Uterus (tissue), 4 donors: ENCODE measurements around the gene SLC22A8. TPM values are rescaled to one million over a fixed set of nuclear protein-coding genes. Genes with fewer than 3 reads are reported as not detected.
"Not testable (repeated sequence)": the region's sequence is repeated elsewhere in the genome, so short reads cannot be mapped to it uniquely, and the experiment has no call there.

Source experiments
- DNase-seq, 2 donors: peaks; one replicate each; pipeline ENCODE4 v3.0.0-alpha.2; 2019 to 2020
- H3K27ac ChIP-seq, 2 donors: fragments of 200-600 bp; sonication (generic); 1 replicate in 1 of 2; 2 replicates in 1 of 2; pipeline ENCODE4 v1.5.1; 2016 to 2018
- H3K27me3 ChIP-seq, 2 donors: fragments of 200-600 bp; sonication (generic); one replicate each; pipeline ENCODE4 v1.5.1; 2018 to 2019; ENCODE audit warnings: control low read depth in 1 of 2
- H3K36me3 ChIP-seq, 2 donors: fragments of 200-600 bp; sonication (generic); one replicate each; pipeline ENCODE4 v1.5.1; 2019; ENCODE audit warnings: control low read depth in 1 of 2
- H3K4me1 ChIP-seq, 2 donors: fragments of 200-600 bp; sonication (generic); one replicate each; pipeline ENCODE4 v1.5.1; 2018 to 2019; ENCODE audit warnings: control low read depth in 1 of 2
- H3K4me3 ChIP-seq, 2 donors: fragments of 200-600 bp; sonication (generic); 1 replicate in 1 of 2; 2 replicates in 1 of 2; pipeline ENCODE4 v1.5.1; 2018 to 2019; ENCODE audit warnings: mild to moderate bottlenecking in 1 of 2
- H3K9me3 ChIP-seq, 2 donors: fragments of 200-600 bp; sonication (generic); one replicate each; pipeline ENCODE4 v1.5.1; 2019; ENCODE audit warnings: control low read depth in 1 of 2
- POLR2A ChIP-seq, 2 donors: fragments of 450-650 bp; IDR thresholded peaks; one replicate each; pipeline ENCODE4 v1.6.1; 2016; ENCODE audit warnings: antibody characterized with exemption in 2 of 2, mild to moderate bottlenecking in 1 of 2, moderate library complexity in 1 of 2
- intact Hi-C: fragments of 100-400 bp; cut with DNase I; formaldehyde crosslinking; loops from one replicate; pipeline ENCODE4 v1.15.1; 2023; ENCODE audit warnings: low total_unique reads
- total RNA-seq, 4 donors: library from RNA; depleted of rRNA in 3 of 4; stranded (reverse); fragments of >200 nt in 3 of 4; gene quantifications; one replicate each; pipeline versions ENCODE4 v1.1.0 to v1.2.4, GENCODE V29; 2014 to 2023
- TF ChIP-seq, protein P1 (sequence below), 4 experiments: fragments of 200-600 bp in 2 of 4; fragments of 450-650 bp in 2 of 4; sonication (generic) in 2 of 4; IDR thresholded peaks; one replicate each; pipeline ENCODE4 v1.5.1; 2016 to 2019; ENCODE audit warnings: antibody characterized with exemption in 4 of 4, mild to moderate bottlenecking in 2 of 4, moderate library complexity in 1 of 4
- donor health status: DM: yes; HTN: yes; CAD: no.

Gene SLC22A8
- total RNA-seq, 4 donors from 2014 or later, result not detected

DNA sequence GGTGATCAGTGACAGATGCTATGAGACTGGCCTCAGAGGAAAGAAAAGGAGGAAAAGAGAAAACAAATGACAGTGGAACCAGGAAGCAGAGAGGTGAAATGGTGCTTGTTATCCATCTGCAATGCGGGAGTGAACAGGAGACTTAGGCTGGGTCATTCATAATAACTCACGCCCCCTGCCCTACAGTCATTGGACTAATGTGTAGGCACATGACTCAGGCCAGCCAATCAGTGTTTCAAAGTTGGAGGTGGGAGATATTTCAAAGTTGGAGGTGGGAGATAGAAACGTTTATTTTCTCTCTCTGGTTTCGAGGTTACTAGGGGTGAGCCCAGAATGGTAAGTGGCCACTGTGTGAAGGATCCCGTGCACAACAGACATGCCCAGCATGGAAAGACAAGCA is 61.2 kb downstream of the SLC22A8 start:
- no peak for DNase-seq
- Histone ChIP-seq H3K4me1 (peaks cover 0 to 3% of the 10 kb centered on the region in 2 donors), H3K36me3 (no peaks in the 10 kb centered on the region), H3K4me3 (no peak overlapping the region), H3K9me3 (no peaks in the 10 kb centered on the region), H3K27me3 (no peaks in the 10 kb centered on the region), H3K27ac (no peak overlapping the region)
- intact Hi-C loops, result no loop called here
- no peak for TF ChIP-seq POLR2A (IDR thresholded peaks at IDR 0.05)
- TF ChIP-seq, protein P1, sequence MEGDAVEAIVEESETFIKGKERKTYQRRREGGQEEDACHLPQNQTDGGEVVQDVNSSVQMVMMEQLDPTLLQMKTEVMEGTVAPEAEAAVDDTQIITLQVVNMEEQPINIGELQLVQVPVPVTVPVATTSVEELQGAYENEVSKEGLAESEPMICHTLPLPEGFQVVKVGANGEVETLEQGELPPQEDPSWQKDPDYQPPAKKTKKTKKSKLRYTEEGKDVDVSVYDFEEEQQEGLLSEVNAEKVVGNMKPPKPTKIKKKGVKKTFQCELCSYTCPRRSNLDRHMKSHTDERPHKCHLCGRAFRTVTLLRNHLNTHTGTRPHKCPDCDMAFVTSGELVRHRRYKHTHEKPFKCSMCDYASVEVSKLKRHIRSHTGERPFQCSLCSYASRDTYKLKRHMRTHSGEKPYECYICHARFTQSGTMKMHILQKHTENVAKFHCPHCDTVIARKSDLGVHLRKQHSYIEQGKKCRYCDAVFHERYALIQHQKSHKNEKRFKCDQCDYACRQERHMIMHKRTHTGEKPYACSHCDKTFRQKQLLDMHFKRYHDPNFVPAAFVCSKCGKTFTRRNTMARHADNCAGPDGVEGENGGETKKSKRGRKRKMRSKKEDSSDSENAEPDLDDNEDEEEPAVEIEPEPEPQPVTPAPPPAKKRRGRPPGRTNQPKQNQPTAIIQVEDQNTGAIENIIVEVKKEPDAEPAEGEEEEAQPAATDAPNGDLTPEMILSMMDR (IDR thresholded peaks at IDR 0.05), result no peak

DNA sequence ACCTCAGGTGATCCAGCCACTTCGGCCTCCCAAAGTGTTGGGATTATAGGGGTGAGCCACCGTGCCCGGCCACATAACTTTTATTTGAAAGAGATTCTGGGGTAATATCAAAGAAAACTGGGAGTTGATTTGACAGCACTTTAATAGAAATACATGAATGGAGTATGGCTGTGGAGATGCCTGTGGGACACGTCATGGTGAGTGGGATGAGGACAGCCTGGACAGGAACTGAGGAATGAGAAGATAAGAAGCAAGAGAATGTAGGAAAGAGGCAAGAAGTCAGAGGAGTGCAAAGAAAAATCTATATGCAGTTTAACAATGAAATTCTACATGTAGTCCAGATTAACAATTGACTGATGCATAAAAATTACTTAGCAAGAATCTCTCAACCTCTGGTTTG is 61.8 kb downstream of the SLC22A8 start:
- Histone ChIP-seq H3K36me3 (no peaks in the 10 kb centered on the region), H3K4me3 (no peak overlapping the region), H3K27ac (no peak overlapping the region), H3K9me3 (no peaks in the 10 kb centered on the region), H3K27me3 (no peaks in the 10 kb centered on the region), H3K4me1 (no peaks in the 10 kb centered on the region)
- TF ChIP-seq, protein P1 (IDR thresholded peaks at IDR 0.05), result no peak
- no peak for TF ChIP-seq POLR2A (IDR thresholded peaks at IDR 0.05)
- intact Hi-C loops, result no loop called here
- DNase-seq, result no peak

DNA sequence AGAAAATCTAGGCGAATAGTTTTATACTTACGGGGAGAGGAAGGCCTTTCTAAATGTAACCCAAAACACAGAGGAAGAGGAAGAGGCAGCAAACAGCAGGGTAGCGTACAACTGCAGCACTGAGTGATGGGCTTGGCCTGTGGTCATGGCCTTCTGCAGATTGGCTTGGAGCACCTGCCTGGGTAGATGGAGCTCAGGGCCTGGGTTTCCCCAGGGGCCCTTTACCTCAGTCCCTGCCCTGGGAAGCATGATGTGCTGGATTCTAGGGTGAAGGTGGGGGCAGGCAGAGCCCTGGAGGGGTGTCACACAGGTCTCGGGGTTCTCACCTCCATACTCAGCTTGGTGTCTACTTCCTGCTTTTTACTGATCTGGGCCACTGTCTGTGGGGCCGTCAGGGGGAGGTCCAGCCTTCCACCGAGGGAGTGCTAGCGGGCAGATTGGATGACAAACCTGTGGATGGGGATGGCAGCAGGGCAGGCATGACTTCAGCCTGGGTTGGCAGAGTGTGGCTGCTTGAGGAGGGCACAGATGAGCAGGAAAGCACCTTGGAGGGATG is 66.8 kb downstream of the SLC22A8 start:
- Histone ChIP-seq H3K4me1 (no peaks in the 10 kb centered on the region), H3K27ac (no peak overlapping the region), H3K27me3 (no peaks in the 10 kb centered on the region), H3K4me3 (no peak overlapping the region), H3K36me3 (no peaks in the 10 kb centered on the region), H3K9me3 (no peaks in the 10 kb centered on the region)
- intact Hi-C loops, result no loop called here
- DNase-seq, result no peak
- TF ChIP-seq, protein P1 (IDR thresholded peaks at IDR 0.05), result no peak
- TF ChIP-seq POLR2A (IDR thresholded peaks at IDR 0.05), result no peak

DNA sequence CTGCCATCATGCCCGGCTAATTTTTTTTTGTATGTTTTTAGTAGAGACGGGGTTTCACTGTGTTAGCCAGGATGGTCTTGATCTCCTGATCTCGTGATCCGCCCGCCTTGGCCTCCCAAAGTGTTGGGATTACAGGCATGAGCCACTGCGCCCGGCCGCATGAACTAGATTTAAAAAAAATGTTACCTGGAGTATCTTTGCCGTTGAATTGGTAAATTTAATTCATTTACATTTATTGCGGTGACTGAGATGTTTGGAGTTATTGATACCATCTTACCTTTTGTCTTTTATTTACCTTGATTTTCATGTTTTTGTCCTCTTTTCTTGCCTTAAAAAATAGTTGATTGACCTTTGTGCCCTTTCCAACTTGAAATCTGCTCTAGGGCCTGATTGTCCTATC is 70.1 kb downstream of the SLC22A8 start:
- DNase-seq, intact Hi-C loops, H3K9me3 ChIP-seq, H3K36me3 ChIP-seq, H3K4me1 ChIP-seq, H3K27ac ChIP-seq, H3K4me3 ChIP-seq, H3K27me3 ChIP-seq: not testable (repeated sequence)

Other genes starting within 250 kb of the SLC22A8 start
- 10 to 100 TPM in 3 of 4 donors, 1 to 10 TPM in 1; 6.8 to 34.3 (median 24.1) TPM for gene TAF6L, start 244.4 kb downstream of the SLC22A8 start, total RNA-seq
- 10 to 100 TPM; 22.3 to 83.8 (median 34.2) TPM for gene TMEM179B, start 228.4 kb downstream of the SLC22A8 start, total RNA-seq
- gene TMEM223, start 223.8 kb downstream of the SLC22A8 start, total RNA-seq, result 10 to 100 TPM in 2 of 4 donors, 1 to 10 TPM in 2; 1.0 to 28.0 (median 10.0) TPM
- gene NXF1, start 210.4 kb downstream of the SLC22A8 start, total RNA-seq, result 10 to 100 TPM; 41.0 to 96.2 (median 50.2) TPM
- 10 to 100 TPM; 36.5 to 73.5 (median 55.2) TPM for gene STX5, start 183.8 kb downstream of the SLC22A8 start, total RNA-seq
- not detected for gene TEX54, start 183.0 kb downstream of the SLC22A8 start, total RNA-seq
- gene WDR74, start 176.3 kb downstream of the SLC22A8 start, total RNA-seq, result 10 to 100 TPM in 3 of 4 donors, 1 to 10 TPM in 1; 10.0 to 66.0 (median 35.0) TPM
- 100 to 1,000 TPM in 2 of 4 donors, 10 to 100 TPM in 2; 69.8 to 206 (median 98.4) TPM for gene SLC3A2, start 134.9 kb downstream of the SLC22A8 start, total RNA-seq
- gene CHRM1, start 94.5 kb downstream of the SLC22A8 start, total RNA-seq, result 1 to 10 TPM in 1 of 4 donors, not detected in 3; 1.3 TPM
- not detected for gene SLC22A6, start 30.9 kb downstream of the SLC22A8 start, total RNA-seq
- not detected for gene SLC22A24, start 128.4 kb upstream of the SLC22A8 start, total RNA-seq
- gene SLC22A25, start 227.8 kb upstream of the SLC22A8 start, total RNA-seq, result not detected